Measurements from ENCODE around the gene EEF2K.
"Not testable (repeated sequence)": the region's sequence is repeated elsewhere in the genome, so short reads cannot be mapped to it uniquely, and the experiment has no call there.

Gene EEF2K

GRCh38 chr16:22206013-22206841, at the start of gene EEF2K:
Gene EEF2K, plus strand, starts transcription at chr16:22206278. Its CDS starts 19,452 bp downstream, at chr16:22225730.
- peak; percentile 74 to 78 for DNase-seq

- DNase-seq, result no peak
These were observed 44.7 kb upstream of the EEF2K start for GRCh38 chr16:22161401-22161800.

- no peak for DNase-seq
These were observed 44.0 kb upstream of the EEF2K start, which contains the start of gene SDR42E2 for GRCh38 chr16:22161999-22162655. Gene SDR42E2, plus strand, starts transcription at chr16:22162506. Its CDS starts 3,077 bp downstream, at chr16:22165583.

GRCh38 chr16:22162656-22163009, 43.4 kb upstream of the EEF2K start:
- DNase-seq, result no peak

DNA sequence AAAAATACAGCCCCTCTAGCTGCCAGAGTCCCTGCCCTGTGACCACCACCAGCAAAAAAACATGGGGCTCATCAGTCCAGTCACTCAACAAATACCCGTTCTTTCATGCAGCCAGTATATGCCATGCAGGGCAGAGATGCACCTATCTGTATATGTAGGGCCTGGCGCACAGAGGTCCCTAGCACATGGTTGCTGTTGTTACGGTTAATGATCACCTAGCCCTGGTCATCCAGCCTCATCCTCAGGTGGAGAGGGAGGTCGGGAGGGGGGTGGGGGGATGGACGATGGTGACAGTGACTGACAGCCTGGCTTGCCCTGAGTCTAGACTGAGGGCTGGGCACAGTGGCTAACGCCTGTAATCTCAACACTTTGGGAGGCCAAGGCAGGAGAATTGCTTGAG, 42.3 kb upstream of the EEF2K start:
- no peak for DNase-seq

- DNase-seq, result no peak
These were observed 41.6 kb upstream of the EEF2K start for GRCh38 chr16:22164482-22164881.

- no peak for DNase-seq
These were observed 40.4 kb upstream of the EEF2K start for GRCh38 chr16:22165508-22166285.

- no peak for DNase-seq
These were observed 34.1 kb upstream of the EEF2K start for GRCh38 chr16:22171953-22172352.

GRCh38 chr16:22172642-22173041, 33.4 kb upstream of the EEF2K start:
- not testable (repeated sequence) for DNase-seq

- no peak for DNase-seq
These were observed 31.4 kb upstream of the EEF2K start for GRCh38 chr16:22174642-22175041.

- no peak for DNase-seq
These were observed 27.8 kb upstream of the EEF2K start for GRCh38 chr16:22177968-22178930.

GRCh38 chr16:22181426-22181825, 24.7 kb upstream of the EEF2K start:
- no peak for DNase-seq

GRCh38 chr16:22181843-22182242, 24.2 kb upstream of the EEF2K start:
- no peak for DNase-seq

DNA sequence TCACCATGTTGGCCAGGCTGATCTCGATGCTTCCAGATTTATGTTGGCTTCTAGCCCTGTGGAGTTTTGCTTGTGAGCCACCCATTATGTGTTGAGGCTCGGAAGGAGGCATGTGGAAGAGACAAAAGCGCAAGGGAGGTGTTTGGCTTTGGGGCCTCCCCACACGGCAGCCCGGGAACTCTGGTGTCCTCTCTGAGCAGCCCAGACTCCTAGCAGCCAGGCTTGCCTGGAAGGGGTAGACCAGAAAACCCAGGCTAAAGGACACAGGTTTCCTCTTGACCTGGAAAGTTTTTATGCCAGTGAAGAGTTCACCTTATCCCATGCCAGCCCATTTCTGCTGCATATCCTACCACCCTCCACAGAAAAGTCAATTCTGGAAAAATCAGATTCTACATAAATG, 22.7 kb upstream of the EEF2K start:
- no peak for DNase-seq

- no peak for DNase-seq
These were observed 22.0 kb upstream of the EEF2K start for GRCh38 chr16:22183901-22184614.

- DNase-seq, result no peak
These were observed 21.5 kb upstream of the EEF2K start for GRCh38 chr16:22184615-22184968.

DNA sequence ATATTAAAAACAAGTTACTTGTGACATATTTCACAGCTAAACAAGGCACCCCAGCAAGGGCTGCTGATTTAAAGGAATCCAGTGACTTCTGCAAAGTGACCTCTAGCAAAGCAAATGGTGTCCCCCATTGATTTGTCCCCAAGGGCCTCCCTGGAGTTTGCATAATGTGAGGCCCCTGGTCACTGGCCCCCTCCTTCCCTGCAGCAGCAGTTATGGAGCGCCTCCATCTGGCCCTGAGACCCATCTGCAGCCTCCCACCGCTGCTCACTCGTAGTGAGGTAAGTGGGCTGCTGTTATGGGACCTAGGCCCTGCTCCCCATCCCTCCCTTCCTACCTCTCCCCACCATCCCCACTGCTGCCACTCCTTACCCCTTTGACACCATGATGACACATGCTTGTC, 19.6 kb upstream of the EEF2K start:
- DNase-seq, result no peak

- no peak for DNase-seq
These were observed 17.8 kb upstream of the EEF2K start for GRCh38 chr16:22188267-22188594.

- DNase-seq, result peak; percentile 22 to 66
These were observed 17.3 kb upstream of the EEF2K start for GRCh38 chr16:22188595-22189442.

DNA sequence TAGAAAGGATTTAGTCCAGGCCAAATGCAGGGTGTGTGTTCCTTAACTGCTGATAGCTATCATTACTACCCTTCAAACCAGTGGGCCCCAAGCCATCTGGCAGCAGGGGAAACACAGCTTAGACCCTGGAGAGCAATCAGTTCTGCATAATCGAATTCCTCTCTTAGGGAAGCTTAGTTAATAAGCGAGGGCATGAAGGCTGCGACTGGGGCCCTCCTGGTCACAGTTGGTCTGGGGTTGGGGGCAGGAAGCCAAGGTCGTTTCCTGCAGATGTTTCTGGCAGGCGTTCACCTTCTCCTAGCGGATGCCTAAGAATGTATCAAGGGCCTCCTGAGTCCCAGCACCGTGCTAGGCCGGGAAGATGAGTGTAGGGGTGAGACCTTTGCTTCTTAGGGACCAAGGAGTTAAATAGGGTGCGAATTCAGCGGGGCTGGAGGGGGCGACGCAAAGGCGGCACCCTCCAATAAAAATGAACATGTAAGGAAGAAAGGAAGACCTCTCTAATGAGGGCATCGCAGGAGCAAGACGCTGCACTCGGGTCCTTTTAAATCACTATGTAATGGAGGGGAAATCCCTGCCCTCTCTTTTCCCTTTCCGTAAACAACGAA, 16.5 kb upstream of the EEF2K start:
- no peak for DNase-seq
